Neural progenitor cell (in vitro differentiated cells): Measurements from ENCODE around the gene CAMK2N1.

Experiments used
- CTCF ChIP-seq: fragments of 200-600 bp; sonication (generic); IDR thresholded peaks from 2 replicates; pipeline ENCODE4 v1.5.1; 2017; ENCODE audit warnings: antibody characterized with exemption, mild to moderate bottlenecking
- EZH2 ChIP-seq: fragments of 200-600 bp; sonication (generic); IDR thresholded peaks from 2 replicates; pipeline ENCODE4 v1.6.1; 2017; ENCODE audit warnings: antibody characterized with exemption, mild to moderate bottlenecking, moderate library complexity

GRCh38 chr1:20466273-20466672, 19.7 kb downstream of the CAMK2N1 start:
- no peak for TF ChIP-seq EZH2
- TF ChIP-seq CTCF, result no peak
